ENCODE data around the gene PDE4D. TPM values are rescaled to one million over a fixed set of nuclear protein-coding genes. Genes with fewer than 3 reads are reported as not detected.

Gene PDE4D
- total RNA-seq, 1 donor: 19.9 TPM

GRCh38 chr5:59479086-59479485 lies 414.4 kb downstream of the PDE4D start:
- H3K27me3 ChIP-seq (ENCODE audit: insufficient read depth, low read length): no peaks in the 10 kb centered on the region
- no peaks in the 10 kb centered on the region for H3K4me1 ChIP-seq (ENCODE audit: insufficient read depth, low read length)
- no peak overlapping the region for H3K27ac ChIP-seq (ENCODE audit: low read depth, low read length)
- no peaks in the 10 kb centered on the region for H3K79me2 ChIP-seq (ENCODE audit: insufficient read depth, low read length)
- H4K20me1 ChIP-seq (ENCODE audit: insufficient read depth, low read length): no peaks in the 10 kb centered on the region
- no peak for DNase-seq (ENCODE audit: insufficient read length, low spot score, missing footprints)
- H3K9me3 ChIP-seq (ENCODE audit: low read depth, low read length): no peaks in the 10 kb centered on the region
- H2AFZ ChIP-seq (ENCODE audit: low read length): no peak overlapping the region
- TF ChIP-seq CTCF (IDR thresholded peaks at IDR 0.05; ENCODE audit: extremely low read depth, low read depth, low read length): no peak
- H3K4me3 ChIP-seq (ENCODE audit: insufficient read depth, low read length): no peak overlapping the region
- no peaks in the 10 kb centered on the region for H3K36me3 ChIP-seq (ENCODE audit: insufficient read depth, low read length)
- H3K4me2 ChIP-seq (ENCODE audit: insufficient read depth, low read length): no peak overlapping the region

GRCh38 chr5:59474324-59474723 lies 419.2 kb downstream of the PDE4D start:
- no peak for DNase-seq (ENCODE audit: insufficient read length, low spot score, missing footprints)
- no peaks in the 10 kb centered on the region for H3K27me3 ChIP-seq (ENCODE audit: insufficient read depth, low read length)
- H3K9me3 ChIP-seq (ENCODE audit: low read depth, low read length): no peaks in the 10 kb centered on the region
- H3K4me1 ChIP-seq (ENCODE audit: insufficient read depth, low read length): no peaks in the 10 kb centered on the region
- H3K4me2 ChIP-seq (ENCODE audit: insufficient read depth, low read length): no peak overlapping the region
- no peak overlapping the region for H3K27ac ChIP-seq (ENCODE audit: low read depth, low read length)
- no peak overlapping the region for H2AFZ ChIP-seq (ENCODE audit: low read length)
- H4K20me1 ChIP-seq (ENCODE audit: insufficient read depth, low read length): no peaks in the 10 kb centered on the region
- H3K4me3 ChIP-seq (ENCODE audit: insufficient read depth, low read length): no peak overlapping the region
- TF ChIP-seq CTCF (IDR thresholded peaks at IDR 0.05; ENCODE audit: extremely low read depth, low read depth, low read length): no peak
- no peaks in the 10 kb centered on the region for H3K79me2 ChIP-seq (ENCODE audit: insufficient read depth, low read length)
- no peaks in the 10 kb centered on the region for H3K36me3 ChIP-seq (ENCODE audit: insufficient read depth, low read length)

GRCh38 chr5:59473611-59474010 lies 419.9 kb downstream of the PDE4D start:
- TF ChIP-seq CTCF (IDR thresholded peaks at IDR 0.05; ENCODE audit: extremely low read depth, low read depth, low read length): no peak
- H3K4me3 ChIP-seq (ENCODE audit: insufficient read depth, low read length): no peak overlapping the region

GRCh38 chr5:59471463-59471862 lies 422.1 kb downstream of the PDE4D start:
- no peaks in the 10 kb centered on the region for H4K20me1 ChIP-seq (ENCODE audit: insufficient read depth, low read length)
- DNase-seq (ENCODE audit: insufficient read length, low spot score, missing footprints): no peak
- no peaks in the 10 kb centered on the region for H3K9me3 ChIP-seq (ENCODE audit: low read depth, low read length)

More at GRCh38 chr5:59473611-59474010, 419.9 kb downstream of the PDE4D start:
- H4K20me1 ChIP-seq (ENCODE audit: insufficient read depth, low read length): no peaks in the 10 kb centered on the region
- no peaks in the 10 kb centered on the region for H3K27me3 ChIP-seq (ENCODE audit: insufficient read depth, low read length)
- H3K9me3 ChIP-seq (ENCODE audit: low read depth, low read length): no peaks in the 10 kb centered on the region
- no peak for DNase-seq (ENCODE audit: insufficient read length, low spot score, missing footprints)
- H3K4me1 ChIP-seq (ENCODE audit: insufficient read depth, low read length): no peaks in the 10 kb centered on the region
- no peak overlapping the region for H3K27ac ChIP-seq (ENCODE audit: low read depth, low read length)
- H2AFZ ChIP-seq (ENCODE audit: low read length): no peak overlapping the region
- no peaks in the 10 kb centered on the region for H3K79me2 ChIP-seq (ENCODE audit: insufficient read depth, low read length)
- no peaks in the 10 kb centered on the region for H3K36me3 ChIP-seq (ENCODE audit: insufficient read depth, low read length)
- no peak overlapping the region for H3K4me2 ChIP-seq (ENCODE audit: insufficient read depth, low read length)

More at GRCh38 chr5:59471463-59471862, 422.1 kb downstream of the PDE4D start:
- no peak overlapping the region for H3K4me2 ChIP-seq (ENCODE audit: insufficient read depth, low read length)
- no peaks in the 10 kb centered on the region for H3K4me1 ChIP-seq (ENCODE audit: insufficient read depth, low read length)
- H3K27me3 ChIP-seq (ENCODE audit: insufficient read depth, low read length): no peaks in the 10 kb centered on the region
- H3K27ac ChIP-seq (ENCODE audit: low read depth, low read length): no peak overlapping the region
- H3K79me2 ChIP-seq (ENCODE audit: insufficient read depth, low read length): no peaks in the 10 kb centered on the region
- no peak for TF ChIP-seq CTCF (IDR thresholded peaks at IDR 0.05; ENCODE audit: extremely low read depth, low read depth, low read length)
- no peaks in the 10 kb centered on the region for H3K36me3 ChIP-seq (ENCODE audit: insufficient read depth, low read length)
- no peak overlapping the region for H2AFZ ChIP-seq (ENCODE audit: low read length)
- no peak overlapping the region for H3K4me3 ChIP-seq (ENCODE audit: insufficient read depth, low read length)

Measured in osteoblast (primary cell).